CD4-positive, alpha-beta memory T cell (primary cell): ENCODE measurements around the gene ZWILCH. TPM values are rescaled to one million over a fixed set of nuclear protein-coding genes. Genes with fewer than 3 reads are reported as not detected.

Experiments
- CTCF ChIA-PET: fragments of 350-600 bp; sonication (Branson Sonifier 250); formaldehyde crosslinking; loops from one replicate; lab custom pipeline; 2021; ENCODE audit warnings: inconsistent platforms; ENCODE audit not compliant: partially characterized antibody; lab: Charles Lee
- POLR2A ChIA-PET: fragments of 350-600 bp; sonication (Branson Sonifier 250); formaldehyde crosslinking; loops from one replicate; lab custom pipeline; 2021; ENCODE audit not compliant: partially characterized antibody; lab: Charles Lee
- DNase-seq, 5 donors: peaks; one replicate each; pipeline versions ENCODE4 v3.0.0 to v3.0.0-alpha.2; 2020 to 2022; ENCODE audit warnings: mixed read lengths in 1 of 5
- H3K27ac ChIP-seq: one replicate; pipeline ENCODE4 v1.7.0; 2013; ENCODE audit warnings: low read depth, low read length
- H3K27me3 ChIP-seq: 2 replicates; pipeline ENCODE4 v1.7.0; 2013; ENCODE audit warnings: mild to moderate bottlenecking, low read length, moderate library complexity; ENCODE audit not compliant: insufficient read depth
- H3K36me3 ChIP-seq: 2 replicates; pipeline ENCODE4 v1.7.0; 2013; ENCODE audit warnings: mild to moderate bottlenecking, low read length, moderate library complexity; ENCODE audit not compliant: insufficient read depth
- H3K4me1 ChIP-seq: 2 replicates; pipeline ENCODE4 v1.7.0; 2013; ENCODE audit warnings: mild to moderate bottlenecking, low read length, moderate library complexity; ENCODE audit not compliant: insufficient read depth
- H3K4me3 ChIP-seq, 2 donors: one replicate each; pipeline ENCODE4 v1.7.0; 2013; ENCODE audit warnings: low read length in 2 of 2, mild to moderate bottlenecking in 1 of 2
- H3K9me3 ChIP-seq, 2 donors: one replicate each; pipeline ENCODE4 v1.7.0; 2013; ENCODE audit warnings: low read length in 2 of 2, control low read depth in 1 of 2; ENCODE audit not compliant: control insufficient read depth in 1 of 2
- H3K27ac Mint-ChIP-seq, 7 donors: one replicate each; pipeline ENCODE4 v1.8.0; 2020 to 2021; ENCODE audit warnings: mixed read lengths in 7 of 7, mild to moderate bottlenecking in 6 of 7, inconsistent platforms in 3 of 7, moderate library complexity in 3 of 7
- H3K27me3 Mint-ChIP-seq, 2 donors: one replicate each; pipeline ENCODE4 v1.8.0; 2020 to 2021; ENCODE audit warnings: mixed read lengths in 2 of 2
- H3K36me3 Mint-ChIP-seq, 2 donors: one replicate each; pipeline ENCODE4 v1.8.0; 2020 to 2021; ENCODE audit warnings: mixed read lengths in 2 of 2, inconsistent platforms in 1 of 2, mild to moderate bottlenecking in 1 of 2
- H3K4me1 Mint-ChIP-seq, 4 donors: one replicate each; pipeline ENCODE4 v1.8.0; 2020 to 2021; ENCODE audit warnings: mixed read lengths in 4 of 4, mild to moderate bottlenecking in 1 of 4
- H3K4me3 Mint-ChIP-seq, 8 donors: one replicate each; pipeline ENCODE4 v1.8.0; 2020 to 2021; ENCODE audit warnings: mixed read lengths in 8 of 8, mild to moderate bottlenecking in 7 of 8, moderate library complexity in 6 of 8, inconsistent platforms in 3 of 8
- H3K9me3 Mint-ChIP-seq, 8 donors: one replicate each; pipeline ENCODE4 v1.8.0; 2020 to 2021; ENCODE audit warnings: mixed read lengths in 8 of 8, mild to moderate bottlenecking in 5 of 8, inconsistent platforms in 3 of 8, moderate library complexity in 1 of 8
- intact Hi-C: fragments of 100-400 bp; cut with micrococcal nuclease; formaldehyde crosslinking; loops from one replicate; pipeline ENCODE4 v1.15.1; 2023
- polyA plus RNA-seq, 2 donors: library from polyadenylated mRNA; unstranded; fragments of 300-500 nt; fragmentation: Illumina TruSeq; gene quantifications; one replicate each; pipeline ENCODE4 v1.2.3, GENCODE V29; 2021
- total RNA-seq, 2 experiments: library from RNA; stranded (reverse); gene quantifications; one replicate each; pipeline ENCODE4 v1.2.3, GENCODE V29; 2021

The ZWILCH gene
- total and polyA plus RNA-seq, 4 experiments from 2014 or later, result 5.1 to 7.2 (median 6.4) TPM

DNA sequence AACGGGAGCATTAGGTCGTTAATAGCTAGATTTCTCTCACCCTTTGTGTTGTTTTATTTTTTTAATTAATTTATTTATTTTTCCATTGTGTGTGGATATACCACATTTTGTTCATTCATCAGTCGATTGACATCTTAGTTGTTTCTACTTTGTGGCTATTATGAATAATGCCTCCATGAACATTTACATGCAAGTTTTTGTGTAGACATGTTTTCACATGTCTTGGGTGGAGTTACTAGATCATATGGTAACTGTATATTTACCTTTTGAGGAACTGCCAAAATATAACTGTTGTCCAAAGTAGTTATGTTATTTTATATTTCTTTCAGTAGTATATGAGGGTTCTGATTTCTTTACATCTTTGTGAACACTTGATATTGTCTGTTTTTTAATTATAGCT, 18.8 kb downstream of the ZWILCH start:
- H3K36me3 Mint-ChIP-seq, result peaks cover 21 to 46% of the 10 kb centered on the region in 2 donors
- H3K4me1 ChIP-seq, result no peaks in the 10 kb centered on the region
- no peaks in the 10 kb centered on the region for H3K27me3 Mint-ChIP-seq
- no peak overlapping the region for H3K27ac ChIP-seq
- H3K27ac Mint-ChIP-seq, result no peak overlapping the region
- no peaks in the 10 kb centered on the region for H3K9me3 Mint-ChIP-seq
- POLR2A ChIA-PET, result no interaction called here
- H3K4me3 ChIP-seq, result no peak overlapping the region
- intact Hi-C loops, result no loop called here
- H3K36me3 ChIP-seq, result peaks cover 5% of the 10 kb centered on the region
- DNase-seq, result no peak
- CTCF ChIA-PET, result no interaction called here
- no peak overlapping the region for H3K4me3 Mint-ChIP-seq
- H3K27me3 ChIP-seq, result no peaks in the 10 kb centered on the region
- H3K9me3 ChIP-seq, result no peaks in the 10 kb centered on the region
- H3K4me1 Mint-ChIP-seq, result peaks cover 0 to 2% (median under 1%) of the 10 kb centered on the region in 4 donors

GRCh38 chr15:66524838-66525237, 19.7 kb downstream of the ZWILCH start:
- CTCF ChIA-PET, result no interaction called here
- peaks cover 0 to 2% (median under 1%) of the 10 kb centered on the region in 4 donors for H3K4me1 Mint-ChIP-seq

GRCh38 chr15:66535056-66535455, 29.9 kb downstream of the ZWILCH start:
- peaks cover 3% of the 10 kb centered on the region for H3K36me3 ChIP-seq
- H3K9me3 Mint-ChIP-seq, result no peaks in the 10 kb centered on the region
- H3K9me3 ChIP-seq, result no peaks in the 10 kb centered on the region
- no peak overlapping the region for H3K4me3 Mint-ChIP-seq
- H3K27me3 Mint-ChIP-seq, result no peaks in the 10 kb centered on the region
- H3K27ac ChIP-seq, result no peak overlapping the region
- CTCF ChIA-PET, result no interaction called here
- H3K4me1 Mint-ChIP-seq, result no peaks in the 10 kb centered on the region
- intact Hi-C loops, result no loop called here
- H3K27me3 ChIP-seq, result no peaks in the 10 kb centered on the region
- no peak overlapping the region for H3K27ac Mint-ChIP-seq
- H3K36me3 Mint-ChIP-seq, result peaks cover 32 to 37% of the 10 kb centered on the region in 2 donors
- H3K4me1 ChIP-seq, result no peaks in the 10 kb centered on the region
- H3K4me3 ChIP-seq, result no peak overlapping the region
- no peak for DNase-seq
- POLR2A ChIA-PET, result no interaction called here

More at GRCh38 chr15:66524838-66525237, 19.7 kb downstream of the ZWILCH start:
- H3K27ac ChIP-seq, result no peak overlapping the region
- Mint-ChIP-seq H3K4me3 (no peak overlapping the region), H3K9me3 (no peaks in the 10 kb centered on the region), H3K36me3 (peaks cover 26 to 51% of the 10 kb centered on the region in 2 donors), H3K27me3 (no peaks in the 10 kb centered on the region), H3K27ac (peak overlapping the region in 2 of 7 donors; percentile 36 to 43)
- H3K27me3 ChIP-seq, result no peaks in the 10 kb centered on the region
- DNase-seq, result no peak
- POLR2A ChIA-PET, result no interaction called here
- no peak overlapping the region for H3K4me3 ChIP-seq
- intact Hi-C loops, result no loop called here
- no peaks in the 10 kb centered on the region for H3K9me3 ChIP-seq
- no peaks in the 10 kb centered on the region for H3K4me1 ChIP-seq
- H3K36me3 ChIP-seq, result peaks cover 5% of the 10 kb centered on the region

DNA sequence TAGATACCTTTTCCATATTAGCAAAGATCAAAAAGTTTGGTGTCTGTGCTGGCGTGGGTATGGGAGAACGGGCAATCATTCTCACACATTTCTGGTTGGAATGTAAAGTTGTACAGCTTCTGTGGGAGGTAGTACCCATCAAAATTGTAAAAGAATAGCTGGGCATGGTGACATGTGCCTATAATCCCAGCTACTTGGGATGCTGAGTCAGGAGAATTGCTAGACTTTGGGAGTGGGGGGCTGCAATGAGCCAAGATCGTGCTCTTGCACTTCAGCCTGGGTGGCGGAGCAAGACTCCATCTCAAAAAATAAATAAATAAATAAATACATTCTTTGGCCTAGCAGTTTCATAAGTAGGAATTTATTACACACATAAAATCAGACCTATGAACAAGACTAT, 37.8 kb downstream of the ZWILCH start:
- POLR2A ChIA-PET, result no interaction called here
- H3K36me3 ChIP-seq, result no peaks in the 10 kb centered on the region

GRCh38 chr15:66545255-66545654, 40.1 kb downstream of the ZWILCH start:
- Histone ChIP-seq H3K9me3 (no peaks in the 10 kb centered on the region), H3K4me1 (no peaks in the 10 kb centered on the region), H3K36me3 (no peaks in the 10 kb centered on the region), H3K27me3 (no peaks in the 10 kb centered on the region), H3K27ac (no peak overlapping the region), H3K4me3 (no peak overlapping the region)
- H3K9me3 Mint-ChIP-seq, result peaks cover 0 to 1% (median 0%) of the 10 kb centered on the region in 8 donors
- H3K27me3 Mint-ChIP-seq, result no peaks in the 10 kb centered on the region
- ChIA-PET POLR2A (no interaction called here), CTCF (no interaction called here)
- DNase-seq, result no peak
- intact Hi-C loops, result no loop called here
- H3K4me1 Mint-ChIP-seq, result no peaks in the 10 kb centered on the region
- H3K27ac Mint-ChIP-seq, result no peak overlapping the region
- no peak overlapping the region for H3K4me3 Mint-ChIP-seq
- H3K36me3 Mint-ChIP-seq, result peaks cover 29 to 32% of the 10 kb centered on the region in 2 donors

More for the DNA sequence above, 37.8 kb downstream of the ZWILCH start:
- Histone ChIP-seq H3K4me1 (no peaks in the 10 kb centered on the region), H3K27me3 (no peaks in the 10 kb centered on the region), H3K27ac (no peak overlapping the region), H3K4me3 (no peak overlapping the region), H3K9me3 (no peaks in the 10 kb centered on the region)
- H3K4me1 Mint-ChIP-seq, result no peaks in the 10 kb centered on the region
- peaks cover 35 to 37% of the 10 kb centered on the region in 2 donors for H3K36me3 Mint-ChIP-seq
- H3K4me3 Mint-ChIP-seq, result no peak overlapping the region
- DNase-seq, result no peak
- H3K9me3 Mint-ChIP-seq, result peaks cover 0 to 1% (median 0%) of the 10 kb centered on the region in 8 donors
- CTCF ChIA-PET, result interaction anchor here (0.9 kb wide), 1 partner anchor 15 kb away, joined by 3 read pairs; no protein-coding TSS in a partner anchor
- H3K27ac Mint-ChIP-seq, result no peak overlapping the region
- no peaks in the 10 kb centered on the region for H3K27me3 Mint-ChIP-seq
- intact Hi-C loops, result no loop called here

GRCh38 chr15:66555685-66556084, 50.6 kb downstream of the ZWILCH start:
- H3K9me3 Mint-ChIP-seq, result peaks cover 0 to 7% (median 5%) of the 10 kb centered on the region in 8 donors
- H3K27me3 Mint-ChIP-seq, result no peaks in the 10 kb centered on the region
- Histone ChIP-seq H3K4me1 (no peaks in the 10 kb centered on the region), H3K27me3 (no peaks in the 10 kb centered on the region), H3K36me3 (no peaks in the 10 kb centered on the region), H3K4me3 (no peak overlapping the region), H3K27ac (no peak overlapping the region), H3K9me3 (no peaks in the 10 kb centered on the region)
- H3K27ac Mint-ChIP-seq, result no peak overlapping the region
- intact Hi-C loops, result no loop called here
- ChIA-PET CTCF (interaction anchor here (1.0 kb wide), 1 partner anchor 11 kb away, joined by 3 read pairs; no protein-coding TSS in a partner anchor), POLR2A (no interaction called here)
- peaks cover 5 to 8% of the 10 kb centered on the region in 2 donors for H3K36me3 Mint-ChIP-seq
- H3K4me1 Mint-ChIP-seq, result no peaks in the 10 kb centered on the region
- H3K4me3 Mint-ChIP-seq, result no peak overlapping the region
- DNase-seq, result no peak

- Histone ChIP-seq H3K9me3 (no peaks in the 10 kb centered on the region), H3K36me3 (no peaks in the 10 kb centered on the region), H3K4me3 (no peak overlapping the region), H3K27ac (no peak overlapping the region), H3K27me3 (no peaks in the 10 kb centered on the region), H3K4me1 (no peaks in the 10 kb centered on the region)
- intact Hi-C loops, result no loop called here
- ChIA-PET CTCF (no interaction called here), POLR2A (no interaction called here)
- Mint-ChIP-seq H3K4me1 (no peaks in the 10 kb centered on the region), H3K4me3 (no peak overlapping the region), H3K27me3 (no peaks in the 10 kb centered on the region), H3K36me3 (no peaks in the 10 kb centered on the region), H3K9me3 (peaks cover 0 to 7% (median 5%) of the 10 kb centered on the region in 8 donors), H3K27ac (no peak overlapping the region)
- no peak for DNase-seq
Measured at GRCh38 chr15:66558271-66558670, 53.1 kb downstream of the ZWILCH start.
